GM12872 (cell line): Measurements from ENCODE around the gene ANKRD18B.

Experiments used
- CTCF ChIP-seq: IDR thresholded peaks from 3 replicates; pipeline ENCODE4 v1.5.1; 2011; ENCODE audit warnings: low read depth, mild to moderate bottlenecking, low read length, moderate library complexity; ENCODE audit not compliant: insufficient read depth

ANKRD18B gene

GRCh38 chr9:33614001-33614687 is 90.1 kb downstream of the ANKRD18B start:
- TF ChIP-seq CTCF: no peak

- no peak for TF ChIP-seq CTCF
Observed at GRCh38 chr9:33619666-33620404, 95.8 kb downstream of the ANKRD18B start.

GRCh38 chr9:33620738-33621439 is 96.8 kb downstream of the ANKRD18B start:
- no peak for TF ChIP-seq CTCF
